ENCODE data around the gene EHMT1. TPM values are rescaled to one million over a fixed set of nuclear protein-coding genes. Genes with fewer than 3 reads are reported as not detected.
A peak's percentile ranks its signal among the peaks of the same experiment; 100 is the strongest.
"Not testable (repeated sequence)": the region's sequence is repeated elsewhere in the genome, so short reads cannot be mapped to it uniquely, and the experiment has no call there.

The EHMT1 gene
- total RNA-seq, 1 donor from 2014 or later, result 95.3 TPM

GRCh38 chr9:137734181-137734580, 115.4 kb downstream of the EHMT1 start:
- no peak for DNase-seq (ENCODE audit: low spot score)

GRCh38 chr9:137738182-137738696, 119.4 kb downstream of the EHMT1 start:
- DNase-seq (ENCODE audit: low spot score), result not testable (repeated sequence)

- no peak for DNase-seq (ENCODE audit: low spot score)
Observed at GRCh38 chr9:137738703-137739102, 119.9 kb downstream of the EHMT1 start.

- peak; percentile 49 for DNase-seq (ENCODE audit: low spot score)
Observed at GRCh38 chr9:137739371-137740309, 120.8 kb downstream of the EHMT1 start.

GRCh38 chr9:137740312-137740711, 121.5 kb downstream of the EHMT1 start:
- peak; percentile 85 for DNase-seq (ENCODE audit: low spot score)

- DNase-seq (ENCODE audit: low spot score), result no peak
Observed at GRCh38 chr9:137741330-137741729, 122.5 kb downstream of the EHMT1 start.

- DNase-seq (ENCODE audit: low spot score), result peak; percentile 75
Observed at GRCh38 chr9:137742698-137743097, 123.9 kb downstream of the EHMT1 start.

GRCh38 chr9:137743695-137744094, 124.9 kb downstream of the EHMT1 start:
- DNase-seq (ENCODE audit: low spot score), result peak; percentile 65

GRCh38 chr9:137744632-137745183, 125.9 kb downstream of the EHMT1 start:
- DNase-seq (ENCODE audit: low spot score), result peak; percentile 79

GRCh38 chr9:137745541-137745991, 126.8 kb downstream of the EHMT1 start:
- peak; percentile 59 for DNase-seq (ENCODE audit: low spot score)

- no peak for DNase-seq (ENCODE audit: low spot score)
Observed at GRCh38 chr9:137748311-137748710, 129.5 kb downstream of the EHMT1 start.

- no peak for DNase-seq (ENCODE audit: low spot score)
Observed at GRCh38 chr9:137748741-137749140, 129.9 kb downstream of the EHMT1 start.

GRCh38 chr9:137749511-137749910, 130.7 kb downstream of the EHMT1 start:
- no peak for DNase-seq (ENCODE audit: low spot score)

- no peak for DNase-seq (ENCODE audit: low spot score)
Observed at GRCh38 chr9:137750007-137750406, 131.2 kb downstream of the EHMT1 start.

GRCh38 chr9:137750566-137750965, 131.8 kb downstream of the EHMT1 start:
- no peak for DNase-seq (ENCODE audit: low spot score)

- no peak for DNase-seq (ENCODE audit: low spot score)
Observed at GRCh38 chr9:137751616-137752015, 132.8 kb downstream of the EHMT1 start.

- no peak for DNase-seq (ENCODE audit: low spot score)
Observed at GRCh38 chr9:137752426-137752825, 133.6 kb downstream of the EHMT1 start.

GRCh38 chr9:137753192-137753765, 134.5 kb downstream of the EHMT1 start:
- DNase-seq (ENCODE audit: low spot score), result peak; percentile 85

- DNase-seq (ENCODE audit: low spot score), result peak; percentile 28
Observed at GRCh38 chr9:137755261-137755927, 136.6 kb downstream of the EHMT1 start.

- no peak for DNase-seq (ENCODE audit: low spot score)
Observed at GRCh38 chr9:137756045-137756744, 137.4 kb downstream of the EHMT1 start.

GRCh38 chr9:137757139-137757538, 138.3 kb downstream of the EHMT1 start:
- DNase-seq (ENCODE audit: low spot score), result no peak

Data from mesenteric fat pad (tissue), 1 donor.